Colonic mucosa (tissue), 4 donors: ENCODE results near the gene RIBC2. TPM values are rescaled to one million over a fixed set of nuclear protein-coding genes. Genes with fewer than 3 reads are reported as not detected.

ENCODE experiments used
- DNase-seq: peaks from one replicate; pipeline ENCODE4 v3.0.0-alpha.2; 2020
- H3K27ac ChIP-seq: fragments of 200-600 bp; one replicate; pipeline ENCODE4 v1.8.0; 2021
- H3K27me3 ChIP-seq: fragments of 200-600 bp; one replicate; pipeline ENCODE4 v1.8.0; 2021
- H3K36me3 ChIP-seq: fragments of 200-600 bp; one replicate; pipeline ENCODE4 v1.8.0; 2021
- H3K4me1 ChIP-seq: fragments of 200-600 bp; one replicate; pipeline ENCODE4 v1.8.0; 2021; ENCODE audit warnings: mild to moderate bottlenecking
- H3K4me3 ChIP-seq: fragments of 200-600 bp; one replicate; pipeline ENCODE4 v1.8.0; 2021
- H3K9ac ChIP-seq, 2 donors: one replicate each; pipeline ENCODE4 v1.7.0; 2013; ENCODE audit warnings: control low read depth in 2 of 2, low read depth in 2 of 2, low read length in 2 of 2
- H3K9me3 ChIP-seq: fragments of 200-600 bp; one replicate; pipeline ENCODE4 v1.8.0; 2021
- CTCF ChIP-seq: fragments of 200-600 bp; IDR thresholded peaks from one replicate; pipeline ENCODE4 v1.8.0; 2022; ENCODE audit warnings: antibody characterized with exemption, mild to moderate bottlenecking
- intact Hi-C: fragments of 100-400 bp; cut with DNase I; formaldehyde crosslinking; loops from one replicate; pipeline ENCODE4 v1.14.1; 2022
- total RNA-seq, 2 donors: library from RNA; stranded (reverse); fragmentation: NEBNext Ultra II Directional in 1 of 2; extraction: Animal tissue kit (Norgen Biotek cat#: 25700) in 1 of 2; gene quantifications; one replicate each; pipeline ENCODE4 v1.2.1, GENCODE V29; 2021
- donor health status: healthy.
- donor health status: DM: no; HTN: no; CAD: no.
- donor health status: DM: no; HTN: no; CAD: no.

RIBC2 gene
- total RNA-seq, 2 donors from 2014 or later = 0.85 to 6.7 TPM

GRCh38 chr22:45475851-45476514, 62.5 kb downstream of the RIBC2 start:
- H3K27ac ChIP-seq = no peak overlapping the region
- H3K4me1 ChIP-seq = no peaks in the 10 kb centered on the region
- no peaks in the 10 kb centered on the region for H3K9me3 ChIP-seq
- H3K4me3 ChIP-seq = no peak overlapping the region
- H3K27me3 ChIP-seq = no peaks in the 10 kb centered on the region
- no peak for DNase-seq
- intact Hi-C loops = no loop called here
- TF ChIP-seq CTCF = no peak
- no peak overlapping the region for H3K9ac ChIP-seq
- no peaks in the 10 kb centered on the region for H3K36me3 ChIP-seq

GRCh38 chr22:45476814-45477213, 63.3 kb downstream of the RIBC2 start:
- Histone ChIP-seq H3K4me3 (no peak overlapping the region), H3K27ac (no peak overlapping the region), H3K9me3 (no peaks in the 10 kb centered on the region), H3K36me3 (no peaks in the 10 kb centered on the region), H3K27me3 (no peaks in the 10 kb centered on the region), H3K9ac (no peak overlapping the region), H3K4me1 (no peaks in the 10 kb centered on the region)
- intact Hi-C loops = no loop called here
- DNase-seq = no peak
- no peak for TF ChIP-seq CTCF

- no peak for TF ChIP-seq CTCF
- no peak for DNase-seq
Measured at GRCh38 chr22:45477366-45478107, 64.0 kb downstream of the RIBC2 start.

GRCh38 chr22:45478108-45478771, 64.7 kb downstream of the RIBC2 start:
- no peaks in the 10 kb centered on the region for H3K4me1 ChIP-seq
- no peaks in the 10 kb centered on the region for H3K9me3 ChIP-seq
- H3K36me3 ChIP-seq = no peaks in the 10 kb centered on the region
- H3K9ac ChIP-seq = no peak overlapping the region
- no peak for DNase-seq
- intact Hi-C loops = no loop called here
- no peak overlapping the region for H3K27ac ChIP-seq
- H3K4me3 ChIP-seq = no peak overlapping the region
- H3K27me3 ChIP-seq = no peaks in the 10 kb centered on the region
- TF ChIP-seq CTCF = no peak

More at GRCh38 chr22:45477366-45478107, 64.0 kb downstream of the RIBC2 start:
- intact Hi-C loops = no loop called here
- Histone ChIP-seq H3K9me3 (no peaks in the 10 kb centered on the region), H3K9ac (no peak overlapping the region), H3K4me1 (no peaks in the 10 kb centered on the region), H3K4me3 (no peak overlapping the region), H3K27me3 (no peaks in the 10 kb centered on the region), H3K27ac (no peak overlapping the region), H3K36me3 (no peaks in the 10 kb centered on the region)

- Histone ChIP-seq H3K27me3 (no peaks in the 10 kb centered on the region), H3K4me1 (no peaks in the 10 kb centered on the region), H3K9me3 (no peaks in the 10 kb centered on the region), H3K36me3 (no peaks in the 10 kb centered on the region), H3K4me3 (no peak overlapping the region), H3K27ac (no peak overlapping the region), H3K9ac (no peak overlapping the region)
- TF ChIP-seq CTCF = no peak
- no peak for DNase-seq
- intact Hi-C loops = no loop called here
Measured at GRCh38 chr22:45480717-45481116, 67.2 kb downstream of the RIBC2 start.
